Spleen (tissue), 7 donors: ENCODE results near the gene FGA.

Experiments
- POLR2AphosphoS5 ChIP-seq, 3 donors: sonication (generic); formaldehyde crosslinking; IDR thresholded peaks; one replicate each; pipeline ENCODE4 v1.5.1; 2017; ENCODE audit warnings: antibody characterized with exemption in 3 of 3
- TF ChIP-seq, protein P1 (sequence below), 11 experiments: fragments of 200-600 bp in 7 of 11; fragments of 450-650 bp in 4 of 11; sonication (generic) in 4 of 11; IDR thresholded peaks in 8 of 11; conservative IDR thresholded peaks in 3 of 11; 1 replicate in 7 of 11; 2 replicates in 4 of 11; pipeline versions ENCODE4 v1.4.0 to v1.8.0; 2016 to 2021; ENCODE audit warnings: antibody characterized with exemption in 11 of 11, inconsistent platforms in 4 of 11, mild to moderate bottlenecking in 1 of 11
- donor health status: DM: no; HTN: no; CAD: no; lungs with moderate emphysema.
- donor health status: DM: no; HTN: no; CAD: no.
- donor health status: DM: no; HTN: no; CAD: no.

DNA sequence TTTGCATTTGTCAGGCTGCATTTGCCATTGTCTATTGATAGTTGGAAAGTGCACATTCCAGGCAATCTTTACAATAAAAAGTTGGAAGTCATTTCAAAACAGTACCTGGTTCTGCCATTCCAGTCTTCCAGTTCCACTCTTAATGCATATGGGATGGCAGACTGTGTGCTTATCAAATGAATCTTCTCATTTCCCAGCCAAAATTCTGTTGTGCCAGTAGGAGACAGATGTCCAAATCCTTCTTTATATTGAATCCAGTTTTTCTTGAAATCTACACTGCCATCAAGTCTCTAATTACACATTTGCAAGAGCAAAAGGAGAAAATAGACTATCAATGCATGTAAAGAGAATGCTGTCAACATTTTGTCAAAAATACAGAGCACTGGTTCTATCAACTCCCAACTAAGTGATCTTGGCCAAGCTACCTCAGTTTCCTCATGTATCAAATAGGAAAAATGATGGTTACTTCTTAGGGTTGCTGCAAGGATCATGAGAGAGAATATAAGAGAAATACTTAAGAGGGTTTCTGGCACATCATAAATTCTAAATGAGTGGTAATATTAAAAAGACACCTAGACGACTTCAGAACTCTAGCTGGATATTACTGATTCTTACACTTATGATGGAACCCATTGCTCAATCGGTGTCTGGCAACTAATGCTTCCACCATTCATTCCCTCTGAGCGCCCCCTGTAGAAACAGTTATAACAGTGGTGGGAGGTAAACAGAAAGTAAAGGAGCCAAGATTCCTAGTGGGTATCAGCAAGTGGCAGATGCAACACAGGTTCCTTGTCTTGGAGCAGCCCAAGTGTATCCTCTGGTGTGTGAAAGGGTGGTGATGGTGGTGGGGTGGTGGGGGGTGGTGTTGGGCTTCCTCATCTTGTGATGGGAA, 18.1 kb upstream of the FGA start:
- TF ChIP-seq, protein P1, sequence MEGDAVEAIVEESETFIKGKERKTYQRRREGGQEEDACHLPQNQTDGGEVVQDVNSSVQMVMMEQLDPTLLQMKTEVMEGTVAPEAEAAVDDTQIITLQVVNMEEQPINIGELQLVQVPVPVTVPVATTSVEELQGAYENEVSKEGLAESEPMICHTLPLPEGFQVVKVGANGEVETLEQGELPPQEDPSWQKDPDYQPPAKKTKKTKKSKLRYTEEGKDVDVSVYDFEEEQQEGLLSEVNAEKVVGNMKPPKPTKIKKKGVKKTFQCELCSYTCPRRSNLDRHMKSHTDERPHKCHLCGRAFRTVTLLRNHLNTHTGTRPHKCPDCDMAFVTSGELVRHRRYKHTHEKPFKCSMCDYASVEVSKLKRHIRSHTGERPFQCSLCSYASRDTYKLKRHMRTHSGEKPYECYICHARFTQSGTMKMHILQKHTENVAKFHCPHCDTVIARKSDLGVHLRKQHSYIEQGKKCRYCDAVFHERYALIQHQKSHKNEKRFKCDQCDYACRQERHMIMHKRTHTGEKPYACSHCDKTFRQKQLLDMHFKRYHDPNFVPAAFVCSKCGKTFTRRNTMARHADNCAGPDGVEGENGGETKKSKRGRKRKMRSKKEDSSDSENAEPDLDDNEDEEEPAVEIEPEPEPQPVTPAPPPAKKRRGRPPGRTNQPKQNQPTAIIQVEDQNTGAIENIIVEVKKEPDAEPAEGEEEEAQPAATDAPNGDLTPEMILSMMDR (IDR thresholded peaks at IDR 0.05 in 8 of 11, conservative IDR thresholded peaks at IDR 0.05 in 3 of 11): no peak
- no peak for TF ChIP-seq POLR2AphosphoS5 (IDR thresholded peaks at IDR 0.05)
